ENCODE results near the gene ENG. TPM values are rescaled to one million over a fixed set of nuclear protein-coding genes. Genes with fewer than 3 reads are reported as not detected.

Gene ENG
- total RNA-seq, 4 donors from 2014 or later = 7.2 to 32.8 (median 18.0) TPM

DNA sequence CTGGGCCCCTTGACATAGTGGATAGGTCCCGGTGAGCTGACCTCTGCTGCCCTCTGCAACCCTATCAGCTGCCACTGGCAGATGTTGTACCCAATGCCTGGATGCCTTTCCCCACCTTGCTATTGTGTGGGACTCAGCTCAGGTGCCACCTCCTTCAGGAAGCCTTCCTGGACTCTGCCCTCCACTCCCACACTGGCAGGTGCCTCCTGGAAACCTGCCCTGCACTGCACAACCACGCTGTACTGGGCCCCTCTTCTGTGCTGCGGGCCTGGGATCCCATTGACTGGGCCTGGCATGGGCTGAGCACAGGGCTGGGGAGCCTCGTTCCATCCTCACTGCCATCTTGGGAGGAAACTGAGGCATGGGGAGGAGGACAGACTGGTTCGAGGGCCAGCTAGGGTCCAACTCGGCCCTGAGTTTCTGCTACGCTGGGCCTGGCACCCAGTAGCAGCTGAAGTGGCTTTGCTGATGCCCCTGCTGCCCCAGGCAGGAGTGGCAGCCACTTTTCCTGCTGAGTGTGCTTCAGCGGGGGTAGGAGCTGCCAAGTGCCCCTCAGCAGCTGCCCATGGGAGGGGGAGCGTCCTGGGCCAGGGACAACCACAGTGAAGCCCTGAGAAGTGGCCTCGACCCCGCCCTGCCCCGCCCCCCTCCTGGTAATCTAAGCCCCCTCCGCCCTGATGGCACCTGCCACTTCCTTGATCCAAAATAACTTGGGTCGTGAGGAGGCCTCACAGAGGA, 21.7 kb upstream of the ENG start:
- peaks cover 36 to 57% (median 40%) of the 10 kb centered on the region in 3 donors for H3K4me1 ChIP-seq

DNA sequence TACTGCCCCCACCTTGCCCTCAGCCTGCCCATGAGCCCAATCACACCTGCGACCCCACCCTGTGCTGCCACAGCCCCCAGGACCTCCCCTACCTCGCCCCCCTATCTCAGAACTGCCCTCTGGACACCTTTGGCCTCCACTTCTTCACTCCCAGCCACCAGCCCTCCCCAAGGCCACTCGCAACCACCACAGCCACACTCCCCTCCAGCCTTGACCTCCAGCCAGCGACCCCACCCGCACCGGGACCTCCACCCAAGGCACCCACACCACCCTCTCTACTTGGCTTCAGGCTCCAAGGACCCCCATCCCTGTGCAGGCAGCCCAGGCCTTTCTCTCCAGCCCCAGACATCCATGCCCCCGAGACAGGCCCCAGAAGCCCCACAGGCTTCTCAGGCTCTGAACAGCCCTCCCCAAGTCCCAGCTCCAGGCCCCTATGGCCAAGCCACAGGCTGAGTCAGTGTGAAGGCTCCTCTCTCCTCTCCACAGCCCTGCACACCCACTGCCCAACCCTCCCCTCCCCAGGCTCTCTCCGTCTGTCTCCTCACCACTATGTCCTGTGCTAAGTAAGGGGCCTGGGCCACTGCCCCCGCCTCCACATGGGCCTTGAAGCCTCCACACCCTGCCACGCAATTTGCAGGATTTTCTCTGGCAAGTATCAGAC, 21.0 kb upstream of the ENG start:
- Histone ChIP-seq H3K27me3 (no peaks in the 10 kb centered on the region), H3K9me3 (no peaks in the 10 kb centered on the region), H3K4me3 (no peak overlapping the region), H3K36me3 (peaks cover 0 to 22% (median 0%) of the 10 kb centered on the region in 3 donors), H3K4me1 (peaks cover 36 to 57% (median 40%) of the 10 kb centered on the region in 3 donors), H3K27ac (peak overlapping the region in 3 of 4 donors; percentile 45 to 91 (median 85))
- TF ChIP-seq, protein P1, sequence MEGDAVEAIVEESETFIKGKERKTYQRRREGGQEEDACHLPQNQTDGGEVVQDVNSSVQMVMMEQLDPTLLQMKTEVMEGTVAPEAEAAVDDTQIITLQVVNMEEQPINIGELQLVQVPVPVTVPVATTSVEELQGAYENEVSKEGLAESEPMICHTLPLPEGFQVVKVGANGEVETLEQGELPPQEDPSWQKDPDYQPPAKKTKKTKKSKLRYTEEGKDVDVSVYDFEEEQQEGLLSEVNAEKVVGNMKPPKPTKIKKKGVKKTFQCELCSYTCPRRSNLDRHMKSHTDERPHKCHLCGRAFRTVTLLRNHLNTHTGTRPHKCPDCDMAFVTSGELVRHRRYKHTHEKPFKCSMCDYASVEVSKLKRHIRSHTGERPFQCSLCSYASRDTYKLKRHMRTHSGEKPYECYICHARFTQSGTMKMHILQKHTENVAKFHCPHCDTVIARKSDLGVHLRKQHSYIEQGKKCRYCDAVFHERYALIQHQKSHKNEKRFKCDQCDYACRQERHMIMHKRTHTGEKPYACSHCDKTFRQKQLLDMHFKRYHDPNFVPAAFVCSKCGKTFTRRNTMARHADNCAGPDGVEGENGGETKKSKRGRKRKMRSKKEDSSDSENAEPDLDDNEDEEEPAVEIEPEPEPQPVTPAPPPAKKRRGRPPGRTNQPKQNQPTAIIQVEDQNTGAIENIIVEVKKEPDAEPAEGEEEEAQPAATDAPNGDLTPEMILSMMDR (IDR thresholded peaks at IDR 0.05) = no peak
- TF ChIP-seq POLR2A (IDR thresholded peaks at IDR 0.05) = no peak
- DNase-seq = no peak
- WGBS, 2 donors = 81 to 82% methylated on average over 7 to 10 of the region's 10 CpGs
- intact Hi-C loops (cut with DNase I) = loop anchor here (10.0 kb wide), 1 partner anchor 141 kb away; the partner anchor contains the start of gene TOR2A

More for the DNA sequence above, 21.7 kb upstream of the ENG start:
- peak overlapping the region in 3 of 4 donors; percentile 55 to 87 (median 65) for H3K4me3 ChIP-seq
- 30 to 79% methylated on average over 1 to 5 of the region's 14 CpGs for WGBS, 2 donors
- no peaks in the 10 kb centered on the region for H3K9me3 ChIP-seq
- intact Hi-C loops (cut with DNase I) = loop anchor here (10.0 kb wide), 1 partner anchor 141 kb away; the partner anchor contains the start of gene TOR2A
- no peak for DNase-seq
- peak overlapping the region; percentile 78 to 91 (median 83) for H3K27ac ChIP-seq
- peaks cover 0 to 14% (median 0%) of the 10 kb centered on the region in 3 donors for H3K36me3 ChIP-seq
- no peak for TF ChIP-seq POLR2A (IDR thresholded peaks at IDR 0.05)
- TF ChIP-seq, protein P1 (IDR thresholded peaks at IDR 0.05) = no peak
- H3K27me3 ChIP-seq = no peaks in the 10 kb centered on the region

DNA sequence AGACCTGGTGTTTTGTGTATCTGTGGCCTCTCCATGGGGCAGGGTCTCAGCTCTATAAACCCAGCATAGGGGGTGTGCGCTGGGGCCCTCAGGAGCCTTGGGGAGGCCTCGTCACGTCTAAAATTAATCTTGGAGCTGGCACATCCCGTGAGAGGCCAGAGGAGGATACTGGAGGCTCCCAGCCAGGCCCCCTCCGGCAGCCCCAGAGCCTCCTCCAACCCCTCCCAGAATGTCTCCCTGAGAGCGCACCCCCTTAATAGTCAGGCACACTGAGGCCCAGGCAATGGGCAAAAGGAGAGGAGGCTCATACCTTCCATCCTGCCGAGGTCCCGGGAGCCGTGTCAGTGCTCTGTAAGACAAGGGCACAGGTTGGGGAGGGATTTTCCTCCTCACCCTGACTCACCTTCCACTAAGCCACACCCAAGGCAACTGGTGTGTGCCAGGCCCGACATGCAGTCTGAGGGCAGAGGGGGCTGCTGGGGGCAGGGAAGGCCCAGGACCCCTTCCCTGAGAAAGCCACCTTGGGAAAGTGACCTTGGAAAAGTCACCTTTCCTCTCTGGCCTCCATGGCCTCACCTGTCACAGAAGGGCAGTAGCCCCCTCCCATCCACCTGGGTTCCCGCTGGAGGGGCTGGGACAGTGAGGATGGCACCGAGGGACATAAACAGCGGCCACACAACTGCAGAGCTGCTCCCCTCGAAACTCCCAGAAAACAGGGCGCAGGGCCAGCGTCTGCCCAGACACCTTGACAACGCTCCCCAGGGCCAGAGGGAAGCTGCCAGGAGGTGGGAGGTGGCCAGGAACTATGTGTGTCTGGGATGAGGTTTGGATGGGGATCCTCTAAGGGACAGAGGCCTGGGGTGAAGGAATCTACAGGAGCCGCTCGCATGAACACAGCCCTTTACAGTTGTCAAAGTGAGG, 20.1 kb upstream of the ENG start:
- Histone ChIP-seq H3K27me3 (no peaks in the 10 kb centered on the region), H3K4me1 (peaks cover 36 to 61% (median 40%) of the 10 kb centered on the region in 3 donors), H3K27ac (peak overlapping the region in 3 of 4 donors; percentile 45 to 91 (median 54)), H3K9me3 (no peaks in the 10 kb centered on the region), H3K36me3 (peaks cover 0 to 23% (median 0%) of the 10 kb centered on the region in 3 donors), H3K4me3 (peak overlapping the region in 1 of 4 donors; percentile 28)
- 58 to 60% methylated on average over 3 to 4 of the region's 19 CpGs for whole genome bisulfite sequencing, 2 donors
- intact Hi-C loops (cut with DNase I) = loop anchor here (10.0 kb wide), 1 partner anchor 140 kb away; the partner anchor contains the start of gene TOR2A
- no peak for TF ChIP-seq POLR2A (IDR thresholded peaks at IDR 0.05)
- TF ChIP-seq, protein P1 (IDR thresholded peaks at IDR 0.05) = no peak
- DNase-seq = no peak

DNA sequence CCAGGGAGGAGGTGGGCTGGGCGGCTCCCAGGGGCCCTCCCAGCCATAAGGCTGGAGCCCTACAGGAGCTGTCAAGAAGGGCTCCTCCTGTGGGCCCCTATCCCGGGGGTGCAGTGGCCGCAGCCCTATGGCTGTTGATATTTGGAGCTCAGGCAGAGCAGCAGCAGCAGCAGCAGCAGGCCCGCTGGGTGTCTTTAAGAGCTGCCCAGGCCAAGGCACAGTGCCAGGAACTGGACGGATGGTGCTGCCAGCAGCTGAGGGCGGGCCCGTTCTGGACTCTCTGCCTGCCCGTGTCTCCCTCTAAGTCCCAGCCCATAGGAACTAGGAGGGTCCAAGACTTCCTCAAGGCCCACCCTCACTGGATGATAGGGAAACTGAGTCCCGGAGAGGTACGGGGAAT, 19.4 kb upstream of the ENG start:
- H3K36me3 ChIP-seq = peaks cover 0 to 28% (median 0%) of the 10 kb centered on the region in 3 donors
- TF ChIP-seq, protein P1 (IDR thresholded peaks at IDR 0.05) = no peak
- no peak for TF ChIP-seq POLR2A (IDR thresholded peaks at IDR 0.05)
- no peak for DNase-seq
- peaks cover 36 to 67% (median 40%) of the 10 kb centered on the region in 3 donors for H3K4me1 ChIP-seq
- H3K27ac ChIP-seq = peak overlapping the region in 3 of 4 donors; percentile 45 to 69 (median 54)
- H3K4me3 ChIP-seq = peak overlapping the region in 1 of 4 donors; percentile 28
- H3K9me3 ChIP-seq = no peaks in the 10 kb centered on the region
- 60% methylated on average over 5 of the region's 10 CpGs; no CpG with 5 or more reads in 1 of the 2 donors for WGBS, 2 donors
- intact Hi-C loops (cut with DNase I) = loop anchor here (10.0 kb wide), 1 partner anchor 139 kb away; the partner anchor contains the start of gene TOR2A
- H3K27me3 ChIP-seq = no peaks in the 10 kb centered on the region

Measured in esophagus squamous epithelium (tissue), 5 donors.